Tibial artery (tissue), 4 donors: ENCODE measurements around the gene ACLY.

ENCODE experiments used
- DNase-seq, 2 donors: peaks; one replicate each; pipeline ENCODE4 v3.0.0-alpha.2; 2019
- H3K27ac ChIP-seq, 2 donors: fragments of 200-600 bp; sonication (generic) in 1 of 2; 1 replicate in 1 of 2; 2 replicates in 1 of 2; pipeline ENCODE4 v1.5.1; 2018 to 2019; ENCODE audit warnings: mild to moderate bottlenecking in 1 of 2
- H3K27me3 ChIP-seq, 2 donors: fragments of 200-600 bp; sonication (generic) in 1 of 2; one replicate each; pipeline versions ENCODE4 v1.5.1 to v1.6.0; 2016 to 2019
- H3K36me3 ChIP-seq, 3 donors: fragments of 200-600 bp; sonication (generic) in 2 of 3; one replicate each; pipeline ENCODE4 v1.5.1; 2016 to 2019; ENCODE audit warnings: mild to moderate bottlenecking in 2 of 3
- H3K4me1 ChIP-seq, 4 donors: fragments of 200-600 bp; sonication (generic) in 2 of 4; 1 replicate in 3 of 4; 2 replicates in 1 of 4; pipeline ENCODE4 v1.5.1; 2016 to 2019
- H3K4me3 ChIP-seq, 2 donors: fragments of 200-600 bp; sonication (generic) in 1 of 2; 1 replicate in 1 of 2; 2 replicates in 1 of 2; pipeline ENCODE4 v1.5.1; 2018 to 2019; ENCODE audit warnings: mild to moderate bottlenecking in 2 of 2
- H3K9me3 ChIP-seq, 3 donors: fragments of 200-600 bp; sonication (generic) in 1 of 3; one replicate each; pipeline ENCODE4 v1.5.1; 2016 to 2019
- CTCF ChIP-seq, 2 experiments: fragments of 200-600 bp in 1 of 2; fragments of 450-650 bp in 1 of 2; IDR thresholded peaks; one replicate each; pipeline ENCODE4 v1.5.1; 2017 to 2019; ENCODE audit warnings: antibody characterized with exemption in 2 of 2, mild to moderate bottlenecking in 1 of 2, moderate library complexity in 1 of 2
- intact Hi-C: fragments of 100-400 bp; cut with DNase I; formaldehyde crosslinking; loops from one replicate; pipeline ENCODE4 v1.15.0; 2023; ENCODE audit warnings: low total_unique reads

ACLY gene

GRCh38 chr17:41928693-41929251 is 10.0 kb upstream of the ACLY start:
- Histone ChIP-seq H3K4me3 (no peak overlapping the region), H3K36me3 (no peaks in the 10 kb centered on the region), H3K27ac (peak overlapping the region in 1 of 2 donors; percentile 89), H3K9me3 (no peaks in the 10 kb centered on the region), H3K27me3 (no peaks in the 10 kb centered on the region), H3K4me1 (peaks cover 0 to 18% (median 11%) of the 10 kb centered on the region in 4 donors)
- no peak for TF ChIP-seq CTCF (IDR thresholded peaks at IDR 0.05)
- DNase-seq, result no peak
- intact Hi-C loops, result no loop called here

GRCh38 chr17:41925991-41926590 is 7.3 kb upstream of the ACLY start:
- intact Hi-C loops, result no loop called here
- Histone ChIP-seq H3K9me3 (no peaks in the 10 kb centered on the region), H3K4me1 (peaks cover 0 to 15% (median 11%) of the 10 kb centered on the region in 4 donors), H3K27ac (no peak overlapping the region), H3K4me3 (no peak overlapping the region), H3K27me3 (no peaks in the 10 kb centered on the region), H3K36me3 (no peaks in the 10 kb centered on the region)
- no peak for TF ChIP-seq CTCF (IDR thresholded peaks at IDR 0.05)
- DNase-seq, result no peak

DNA sequence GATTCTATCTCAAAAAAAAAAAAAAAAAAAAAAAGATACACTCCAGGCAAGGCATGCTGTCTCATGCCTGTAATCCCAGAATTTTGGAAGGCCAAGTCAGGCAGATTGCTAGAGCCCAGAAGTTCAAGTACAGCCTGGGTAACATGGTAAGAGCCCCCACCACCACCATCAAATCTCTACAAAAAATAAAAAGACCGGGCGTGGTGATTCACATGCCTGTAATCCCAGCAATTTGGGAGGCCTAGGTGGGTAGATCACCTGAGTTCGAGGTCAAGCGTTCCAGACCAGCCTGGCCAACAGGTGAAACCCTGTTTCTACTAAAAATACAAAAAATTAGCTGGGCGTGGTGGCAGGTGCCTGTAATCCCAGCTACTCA is 1.8 kb upstream of the ACLY start:
- intact Hi-C loops, result no loop called here
- no peak for TF ChIP-seq CTCF (IDR thresholded peaks at IDR 0.05)
- Histone ChIP-seq H3K36me3 (no peaks in the 10 kb centered on the region), H3K4me3 (no peak overlapping the region), H3K27me3 (no peaks in the 10 kb centered on the region), H3K4me1 (peaks cover 0 to 28% (median 20%) of the 10 kb centered on the region in 4 donors), H3K27ac (no peak overlapping the region), H3K9me3 (no peaks in the 10 kb centered on the region)
- no peak for DNase-seq

DNA sequence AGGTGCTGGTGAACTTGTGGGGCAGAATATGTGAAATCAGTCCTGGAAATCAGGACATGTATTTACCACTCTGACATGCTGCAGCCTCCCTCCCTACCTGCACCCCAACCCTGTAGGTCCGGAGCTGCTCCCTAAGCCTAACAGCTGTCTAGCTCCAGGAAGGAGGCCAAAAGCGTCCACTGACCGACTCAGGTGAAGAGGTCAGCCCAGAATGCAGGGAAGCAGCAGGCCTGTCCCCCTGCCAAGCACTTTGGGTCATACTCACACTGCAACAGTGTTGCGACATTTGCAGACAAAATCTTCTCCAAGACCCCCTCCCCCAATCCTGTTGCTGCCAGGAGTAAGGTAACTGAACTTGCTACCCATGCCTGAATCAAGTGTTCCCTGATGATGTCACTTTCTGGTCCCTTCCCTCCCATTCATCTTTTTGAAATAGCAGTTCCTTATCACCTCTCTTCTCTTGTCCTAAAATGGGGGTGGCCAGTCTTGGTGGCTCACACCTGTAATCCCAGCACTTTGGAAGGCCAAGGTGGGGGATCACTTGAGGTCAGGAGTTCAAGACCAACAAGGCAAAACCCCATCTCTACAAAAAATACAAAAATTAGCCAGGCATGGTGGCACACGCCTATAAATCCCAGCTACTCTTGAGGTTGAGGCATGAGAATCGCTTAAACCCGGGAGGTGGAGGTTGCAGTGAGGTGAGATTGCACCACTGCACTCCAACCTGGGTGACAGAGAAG is 1.3 kb upstream of the ACLY start:
- TF ChIP-seq CTCF (IDR thresholded peaks at IDR 0.05), result no peak
- H3K27ac ChIP-seq, result peak overlapping the region; percentile 81 to 94
- H3K4me1 ChIP-seq, result peaks cover 0 to 33% (median 20%) of the 10 kb centered on the region in 4 donors
- intact Hi-C loops, result no loop called here
- no peaks in the 10 kb centered on the region for H3K9me3 ChIP-seq
- H3K27me3 ChIP-seq, result no peaks in the 10 kb centered on the region
- no peaks in the 10 kb centered on the region for H3K36me3 ChIP-seq
- no peak for DNase-seq
- H3K4me3 ChIP-seq, result peak overlapping the region in 1 of 2 donors; percentile 100

GRCh38 chr17:41919165-41919817 is 540 bp upstream of the ACLY start:
- Histone ChIP-seq H3K9me3 (no peaks in the 10 kb centered on the region), H3K27me3 (no peaks in the 10 kb centered on the region), H3K27ac (peak overlapping the region; percentile 81 to 94), H3K4me3 (peak overlapping the region; percentile 91 to 100), H3K36me3 (no peaks in the 10 kb centered on the region), H3K4me1 (peaks cover 0 to 37% (median 20%) of the 10 kb centered on the region in 4 donors)
- TF ChIP-seq CTCF (IDR thresholded peaks at IDR 0.05), result no peak
- peak; percentile 78 to 90 for DNase-seq
- intact Hi-C loops, result no loop called here
